ENCODE results near the gene KIF7.

DNA sequence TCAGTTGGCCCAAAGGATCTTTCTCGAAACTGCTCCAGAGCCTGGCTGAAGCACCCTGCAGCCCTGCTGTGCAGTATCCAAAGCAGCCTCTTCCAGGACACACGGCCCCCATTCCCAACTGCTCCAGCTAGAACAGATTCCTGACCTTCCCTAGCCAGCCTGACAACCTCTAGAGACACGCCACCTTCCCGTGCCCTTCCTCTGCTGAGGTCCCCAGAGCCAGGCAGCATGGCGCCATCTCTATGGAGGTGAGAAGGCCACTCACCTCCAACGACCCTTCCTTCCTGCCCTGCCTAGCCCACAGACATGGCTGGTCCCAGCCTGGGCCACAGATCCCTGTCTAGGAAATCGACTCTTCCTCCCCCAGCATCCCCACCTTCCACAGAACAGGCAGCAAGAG is 3.1 kb downstream of the KIF7 start:
- TF ChIP-seq MAZ (IDR thresholded peaks at IDR 0.05; ENCODE audit: borderline replicate concordance, low read depth, low read length), result no peak
- TF ChIP-seq, protein P1, sequence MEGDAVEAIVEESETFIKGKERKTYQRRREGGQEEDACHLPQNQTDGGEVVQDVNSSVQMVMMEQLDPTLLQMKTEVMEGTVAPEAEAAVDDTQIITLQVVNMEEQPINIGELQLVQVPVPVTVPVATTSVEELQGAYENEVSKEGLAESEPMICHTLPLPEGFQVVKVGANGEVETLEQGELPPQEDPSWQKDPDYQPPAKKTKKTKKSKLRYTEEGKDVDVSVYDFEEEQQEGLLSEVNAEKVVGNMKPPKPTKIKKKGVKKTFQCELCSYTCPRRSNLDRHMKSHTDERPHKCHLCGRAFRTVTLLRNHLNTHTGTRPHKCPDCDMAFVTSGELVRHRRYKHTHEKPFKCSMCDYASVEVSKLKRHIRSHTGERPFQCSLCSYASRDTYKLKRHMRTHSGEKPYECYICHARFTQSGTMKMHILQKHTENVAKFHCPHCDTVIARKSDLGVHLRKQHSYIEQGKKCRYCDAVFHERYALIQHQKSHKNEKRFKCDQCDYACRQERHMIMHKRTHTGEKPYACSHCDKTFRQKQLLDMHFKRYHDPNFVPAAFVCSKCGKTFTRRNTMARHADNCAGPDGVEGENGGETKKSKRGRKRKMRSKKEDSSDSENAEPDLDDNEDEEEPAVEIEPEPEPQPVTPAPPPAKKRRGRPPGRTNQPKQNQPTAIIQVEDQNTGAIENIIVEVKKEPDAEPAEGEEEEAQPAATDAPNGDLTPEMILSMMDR (conservative IDR thresholded peaks at IDR 0.05; ENCODE audit: low read depth, low read length), result no peak
- TF ChIP-seq RFX5 (IDR thresholded peaks at IDR 0.05; ENCODE audit: low read depth, low read length), result no peak
- TF ChIP-seq, protein P2, sequence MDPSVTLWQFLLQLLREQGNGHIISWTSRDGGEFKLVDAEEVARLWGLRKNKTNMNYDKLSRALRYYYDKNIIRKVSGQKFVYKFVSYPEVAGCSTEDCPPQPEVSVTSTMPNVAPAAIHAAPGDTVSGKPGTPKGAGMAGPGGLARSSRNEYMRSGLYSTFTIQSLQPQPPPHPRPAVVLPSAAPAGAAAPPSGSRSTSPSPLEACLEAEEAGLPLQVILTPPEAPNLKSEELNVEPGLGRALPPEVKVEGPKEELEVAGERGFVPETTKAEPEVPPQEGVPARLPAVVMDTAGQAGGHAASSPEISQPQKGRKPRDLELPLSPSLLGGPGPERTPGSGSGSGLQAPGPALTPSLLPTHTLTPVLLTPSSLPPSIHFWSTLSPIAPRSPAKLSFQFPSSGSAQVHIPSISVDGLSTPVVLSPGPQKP (IDR thresholded peaks at IDR 0.05; ENCODE audit: borderline replicate concordance, low read depth, low read length), result no peak
- no peak for TF ChIP-seq MAFK (IDR thresholded peaks at IDR 0.05; ENCODE audit: low read depth, low read length)
- no peak for TF ChIP-seq POLR2A (IDR thresholded peaks at IDR 0.05; ENCODE audit: low read depth, low read length)
- TF ChIP-seq MXI1 (IDR thresholded peaks at IDR 0.05; ENCODE audit: borderline replicate concordance, low read depth, low read length), result no peak
- no peak for TF ChIP-seq CEBPB (IDR thresholded peaks at IDR 0.05; ENCODE audit: low read depth, low read length)
- no peak for TF ChIP-seq BHLHE40 (IDR thresholded peaks at IDR 0.05; ENCODE audit: low read depth, low read length)
- no peak for TF ChIP-seq RAD21 (IDR thresholded peaks at IDR 0.05; ENCODE audit: low read length)
- TF ChIP-seq, protein P3, sequence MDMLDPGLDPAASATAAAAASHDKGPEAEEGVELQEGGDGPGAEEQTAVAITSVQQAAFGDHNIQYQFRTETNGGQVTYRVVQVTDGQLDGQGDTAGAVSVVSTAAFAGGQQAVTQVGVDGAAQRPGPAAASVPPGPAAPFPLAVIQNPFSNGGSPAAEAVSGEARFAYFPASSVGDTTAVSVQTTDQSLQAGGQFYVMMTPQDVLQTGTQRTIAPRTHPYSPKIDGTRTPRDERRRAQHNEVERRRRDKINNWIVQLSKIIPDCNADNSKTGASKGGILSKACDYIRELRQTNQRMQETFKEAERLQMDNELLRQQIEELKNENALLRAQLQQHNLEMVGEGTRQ (IDR thresholded peaks at IDR 0.05; ENCODE audit: low read depth, low read length), result no peak
- no peak for TF ChIP-seq FOS (IDR thresholded peaks at IDR 0.05; ENCODE audit: low read depth, low read length)
